Vein endothelial cell (primary cell): Measurements from ENCODE around the gene ADAMTS15. TPM values are rescaled to one million over a fixed set of nuclear protein-coding genes. Genes with fewer than 3 reads are reported as not detected.

Source experiments
- total RNA-seq: library from RNA; depleted of rRNA; stranded (reverse); fragments of >200 nt; gene quantifications from 2 replicates; pipeline ENCODE4 v1.2.3, GENCODE V29; 2012

The ADAMTS15 gene, protein sequence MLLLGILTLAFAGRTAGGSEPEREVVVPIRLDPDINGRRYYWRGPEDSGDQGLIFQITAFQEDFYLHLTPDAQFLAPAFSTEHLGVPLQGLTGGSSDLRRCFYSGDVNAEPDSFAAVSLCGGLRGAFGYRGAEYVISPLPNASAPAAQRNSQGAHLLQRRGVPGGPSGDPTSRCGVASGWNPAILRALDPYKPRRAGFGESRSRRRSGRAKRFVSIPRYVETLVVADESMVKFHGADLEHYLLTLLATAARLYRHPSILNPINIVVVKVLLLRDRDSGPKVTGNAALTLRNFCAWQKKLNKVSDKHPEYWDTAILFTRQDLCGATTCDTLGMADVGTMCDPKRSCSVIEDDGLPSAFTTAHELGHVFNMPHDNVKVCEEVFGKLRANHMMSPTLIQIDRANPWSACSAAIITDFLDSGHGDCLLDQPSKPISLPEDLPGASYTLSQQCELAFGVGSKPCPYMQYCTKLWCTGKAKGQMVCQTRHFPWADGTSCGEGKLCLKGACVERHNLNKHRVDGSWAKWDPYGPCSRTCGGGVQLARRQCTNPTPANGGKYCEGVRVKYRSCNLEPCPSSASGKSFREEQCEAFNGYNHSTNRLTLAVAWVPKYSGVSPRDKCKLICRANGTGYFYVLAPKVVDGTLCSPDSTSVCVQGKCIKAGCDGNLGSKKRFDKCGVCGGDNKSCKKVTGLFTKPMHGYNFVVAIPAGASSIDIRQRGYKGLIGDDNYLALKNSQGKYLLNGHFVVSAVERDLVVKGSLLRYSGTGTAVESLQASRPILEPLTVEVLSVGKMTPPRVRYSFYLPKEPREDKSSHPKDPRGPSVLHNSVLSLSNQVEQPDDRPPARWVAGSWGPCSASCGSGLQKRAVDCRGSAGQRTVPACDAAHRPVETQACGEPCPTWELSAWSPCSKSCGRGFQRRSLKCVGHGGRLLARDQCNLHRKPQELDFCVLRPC
- total RNA-seq: 0.96 and 2.3 TPM in 2 replicates

DNA sequence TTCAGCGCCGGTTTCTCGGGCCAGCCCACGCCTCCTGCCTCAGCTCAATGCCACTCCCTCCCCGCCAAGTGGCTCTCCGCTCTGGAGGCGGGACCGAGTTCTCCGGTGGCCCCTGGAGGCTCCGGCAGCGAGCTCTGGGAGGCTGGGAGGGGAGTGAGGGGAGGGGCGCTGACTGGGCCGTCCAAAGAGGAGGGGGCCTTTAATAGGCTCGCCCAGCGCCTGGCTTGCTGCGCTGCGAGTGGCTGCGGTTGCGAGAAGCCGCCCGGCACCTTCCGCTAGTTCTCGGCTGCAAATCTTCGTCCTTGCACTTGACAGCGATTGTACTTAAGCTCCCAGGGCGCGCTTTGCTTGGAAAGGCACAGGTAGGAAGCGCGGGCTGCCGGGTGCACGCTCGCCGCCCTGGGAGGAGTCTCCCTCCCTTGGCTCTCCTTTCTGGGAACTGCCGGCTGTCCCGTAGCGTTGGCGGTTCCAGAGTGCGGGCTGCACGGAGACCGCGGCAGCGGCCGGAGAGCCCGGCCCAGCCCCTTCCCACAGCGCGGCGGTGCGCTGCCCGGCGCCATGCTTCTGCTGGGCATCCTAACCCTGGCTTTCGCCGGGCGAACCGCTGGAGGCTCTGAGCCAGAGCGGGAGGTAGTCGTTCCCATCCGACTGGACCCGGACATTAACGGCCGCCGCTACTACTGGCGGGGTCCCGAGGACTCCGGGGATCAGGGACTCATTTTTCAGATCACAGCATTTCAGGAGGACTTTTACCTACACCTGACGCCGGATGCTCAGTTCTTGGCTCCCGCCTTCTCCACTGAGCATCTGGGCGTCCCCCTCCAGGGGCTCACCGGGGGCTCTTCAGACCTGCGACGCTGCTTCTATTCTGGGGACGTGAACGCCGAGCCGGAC lies at the start of gene ADAMTS15:
TSS of gene ADAMTS15 (plus strand) at position 230 of the 894 bp plus-strand sequence. CDS start at position 559, 329 bp downstream.

DNA sequence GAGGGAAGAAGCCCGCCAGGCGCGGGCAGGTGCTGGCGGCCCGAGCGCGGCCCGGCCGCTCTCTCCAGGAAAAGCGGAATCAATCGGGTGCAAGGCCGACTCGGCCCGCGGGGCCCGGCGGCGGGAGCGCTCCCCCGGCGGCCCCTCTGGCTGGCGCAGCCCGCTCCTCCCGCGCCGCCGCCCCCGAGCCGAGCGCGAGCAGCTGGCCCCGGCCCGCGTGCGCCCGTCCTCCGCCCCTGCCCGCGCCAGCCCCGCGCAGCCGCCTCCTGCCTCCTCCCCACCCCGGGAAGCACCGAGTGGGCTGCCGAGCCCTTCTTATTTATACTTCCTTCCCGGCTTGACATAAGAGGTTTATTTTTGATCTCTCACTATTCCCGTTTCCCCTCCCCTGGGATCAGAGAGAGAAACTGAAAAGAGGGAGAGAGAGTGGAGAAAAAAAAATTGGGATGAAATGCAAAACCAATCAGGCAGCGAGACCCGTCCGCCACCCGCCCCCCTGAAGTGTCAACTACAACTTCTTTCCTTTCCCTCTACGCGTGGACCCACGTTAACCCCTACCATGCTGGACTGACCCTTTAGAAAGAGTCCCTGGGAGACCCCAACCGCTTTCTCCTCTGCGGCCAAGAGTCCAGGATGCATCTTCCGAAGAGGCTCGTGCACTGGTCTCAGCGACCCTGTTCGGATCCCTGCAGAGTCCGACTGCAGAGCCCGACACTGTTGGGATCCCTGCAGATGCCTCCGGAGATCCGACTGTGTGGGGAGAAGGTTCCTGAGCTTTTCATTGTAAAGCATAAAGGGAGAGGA lies 19.9 kb upstream of the ADAMTS15 start, which contains the start of gene ADAMTS8:
TSS of gene ADAMTS8 (minus strand) at position 294 of the 804 bp plus-strand sequence. CDS start 323 bp downstream, outside the sequence.

Other genes starting within 250 kb of the ADAMTS15 start
- gene ZBTB44, start 133.7 kb upstream of the ADAMTS15 start, total RNA-seq: 27.5 and 37.6 TPM in 2 replicates
- not detected in 2 replicates for gene ADAMTS8, start 20.0 kb upstream of the ADAMTS15 start, total RNA-seq